Measurements from ENCODE around the gene TMEM219.

DNA sequence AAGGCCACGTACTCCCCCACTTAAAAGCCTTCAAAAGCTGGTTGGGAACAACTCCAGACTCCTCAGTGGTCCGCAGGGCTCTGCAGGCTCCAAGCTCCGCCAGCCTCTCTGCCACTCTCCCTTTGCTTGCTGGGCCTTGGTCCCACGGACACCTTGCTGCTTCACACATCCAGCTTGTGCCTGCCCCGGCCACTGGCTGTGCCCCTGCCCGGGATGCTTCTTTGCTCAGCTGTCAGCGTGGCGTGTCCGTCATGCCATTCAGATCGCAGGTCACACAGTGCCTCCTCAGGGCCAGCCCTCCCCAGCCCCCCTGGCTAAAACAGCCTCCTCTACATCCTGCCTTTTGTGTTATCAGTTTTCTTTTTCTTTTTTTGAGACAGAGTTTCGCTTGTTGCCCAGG, 49.8 kb upstream of the TMEM219 start:
- no peak for TF ChIP-seq POLR2A (IDR thresholded peaks at IDR 0.05; ENCODE audit: low read length)
- TF ChIP-seq GATA1 (IDR thresholded peaks at IDR 0.05; ENCODE audit: low read depth, low read length): no peak

Measured in erythroblast (primary cell).